Measurements from ENCODE around the gene KRT5. TPM values are rescaled to one million over a fixed set of nuclear protein-coding genes. Genes with fewer than 3 reads are reported as not detected.

KRT5 gene
- total RNA-seq, 1 donor from 2014 or later = 13.0 TPM

- no peaks in the 10 kb centered on the region for H3K4me1 Mint-ChIP-seq (ENCODE audit: unreplicated experiment)
- DNase-seq (ENCODE audit: extremely low spot score, unreplicated experiment) = peak; percentile 15
- TF ChIP-seq, protein P1, sequence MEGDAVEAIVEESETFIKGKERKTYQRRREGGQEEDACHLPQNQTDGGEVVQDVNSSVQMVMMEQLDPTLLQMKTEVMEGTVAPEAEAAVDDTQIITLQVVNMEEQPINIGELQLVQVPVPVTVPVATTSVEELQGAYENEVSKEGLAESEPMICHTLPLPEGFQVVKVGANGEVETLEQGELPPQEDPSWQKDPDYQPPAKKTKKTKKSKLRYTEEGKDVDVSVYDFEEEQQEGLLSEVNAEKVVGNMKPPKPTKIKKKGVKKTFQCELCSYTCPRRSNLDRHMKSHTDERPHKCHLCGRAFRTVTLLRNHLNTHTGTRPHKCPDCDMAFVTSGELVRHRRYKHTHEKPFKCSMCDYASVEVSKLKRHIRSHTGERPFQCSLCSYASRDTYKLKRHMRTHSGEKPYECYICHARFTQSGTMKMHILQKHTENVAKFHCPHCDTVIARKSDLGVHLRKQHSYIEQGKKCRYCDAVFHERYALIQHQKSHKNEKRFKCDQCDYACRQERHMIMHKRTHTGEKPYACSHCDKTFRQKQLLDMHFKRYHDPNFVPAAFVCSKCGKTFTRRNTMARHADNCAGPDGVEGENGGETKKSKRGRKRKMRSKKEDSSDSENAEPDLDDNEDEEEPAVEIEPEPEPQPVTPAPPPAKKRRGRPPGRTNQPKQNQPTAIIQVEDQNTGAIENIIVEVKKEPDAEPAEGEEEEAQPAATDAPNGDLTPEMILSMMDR (conservative IDR thresholded peaks at IDR 0.05) = no peak
Observed at GRCh38 chr12:52524241-52524897, 4.2 kb upstream of the KRT5 start.

DNA sequence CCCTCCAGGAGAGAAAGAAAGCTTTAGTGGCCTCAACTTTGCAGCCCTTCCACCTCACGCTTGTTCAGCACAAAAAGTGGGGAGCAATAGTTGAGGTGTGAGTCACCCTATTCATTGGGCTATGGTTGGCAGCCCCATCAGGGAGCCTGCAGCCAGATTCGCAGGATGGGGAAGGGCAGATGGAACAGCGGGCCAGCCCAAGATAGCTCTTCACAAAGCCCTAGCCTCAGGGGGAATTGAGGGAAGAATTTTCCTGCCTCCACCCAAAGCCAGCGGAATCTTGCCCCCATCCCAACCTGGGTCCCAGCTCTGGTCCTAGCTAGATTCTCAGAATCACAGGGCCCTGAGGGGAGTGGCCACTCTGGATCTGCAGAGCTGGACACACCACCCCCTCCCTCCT, 3.6 kb upstream of the KRT5 start:
- H3K9me3 Mint-ChIP-seq = no peaks in the 10 kb centered on the region
- no peaks in the 10 kb centered on the region for H3K4me1 Mint-ChIP-seq (ENCODE audit: unreplicated experiment)
- H3K27ac Mint-ChIP-seq = no peak overlapping the region
- no peak overlapping the region for H3K4me3 Mint-ChIP-seq
- H3K36me3 Mint-ChIP-seq = no peaks in the 10 kb centered on the region
- peaks cover 9% of the 10 kb centered on the region for H3K27me3 Mint-ChIP-seq
- TF ChIP-seq, protein P1 (conservative IDR thresholded peaks at IDR 0.05) = no peak
- DNase-seq (ENCODE audit: extremely low spot score, unreplicated experiment) = peak; percentile 52

More at GRCh38 chr12:52524241-52524897, 4.2 kb upstream of the KRT5 start:
- no peaks in the 10 kb centered on the region for H3K36me3 Mint-ChIP-seq
- H3K4me3 Mint-ChIP-seq = no peak overlapping the region
- H3K9me3 Mint-ChIP-seq = no peaks in the 10 kb centered on the region
- H3K27ac Mint-ChIP-seq = no peak overlapping the region
- peaks cover 4% of the 10 kb centered on the region for H3K27me3 Mint-ChIP-seq

DNA sequence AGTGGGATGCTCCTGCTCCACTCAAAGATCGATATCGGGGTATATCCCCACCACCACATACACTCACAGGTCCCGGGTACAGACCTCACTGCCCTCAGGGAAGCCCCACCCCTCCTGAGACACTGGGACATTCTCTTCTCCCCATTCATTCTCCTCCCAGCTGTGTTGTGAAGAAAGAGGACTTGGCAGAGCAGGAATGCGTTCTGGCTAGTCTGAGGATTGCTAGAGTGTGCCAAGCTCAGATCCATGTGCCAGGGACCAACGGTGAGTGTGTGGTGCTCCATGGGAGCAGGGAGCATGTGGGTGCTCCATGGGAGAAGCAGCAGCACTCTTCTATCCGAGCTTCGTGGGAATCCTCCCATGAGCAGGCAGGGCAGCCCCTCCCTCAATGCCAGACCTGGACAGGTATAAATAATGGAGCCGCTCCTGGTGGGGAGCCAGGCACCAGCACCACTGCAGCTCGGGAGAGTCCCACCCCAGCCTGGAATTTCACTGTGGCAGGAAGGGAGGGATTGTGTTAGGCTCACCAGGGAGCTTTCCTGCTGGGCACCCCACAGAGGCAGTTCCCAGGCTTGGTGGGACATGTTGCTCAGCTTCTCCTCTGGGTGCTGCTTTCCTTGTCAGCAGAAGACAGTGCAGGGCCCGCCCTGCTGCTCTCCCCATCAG, 2.3 kb upstream of the KRT5 start:
- H3K4me3 Mint-ChIP-seq = no peak overlapping the region
- peaks cover 9% of the 10 kb centered on the region for H3K27me3 Mint-ChIP-seq
- TF ChIP-seq, protein P1 (conservative IDR thresholded peaks at IDR 0.05) = no peak
- H3K36me3 Mint-ChIP-seq = no peaks in the 10 kb centered on the region
- H3K27ac Mint-ChIP-seq = no peak overlapping the region
- H3K4me1 Mint-ChIP-seq (ENCODE audit: unreplicated experiment) = no peaks in the 10 kb centered on the region
- no peaks in the 10 kb centered on the region for H3K9me3 Mint-ChIP-seq
- DNase-seq (ENCODE audit: extremely low spot score, unreplicated experiment) = peak; percentile 34

DNA sequence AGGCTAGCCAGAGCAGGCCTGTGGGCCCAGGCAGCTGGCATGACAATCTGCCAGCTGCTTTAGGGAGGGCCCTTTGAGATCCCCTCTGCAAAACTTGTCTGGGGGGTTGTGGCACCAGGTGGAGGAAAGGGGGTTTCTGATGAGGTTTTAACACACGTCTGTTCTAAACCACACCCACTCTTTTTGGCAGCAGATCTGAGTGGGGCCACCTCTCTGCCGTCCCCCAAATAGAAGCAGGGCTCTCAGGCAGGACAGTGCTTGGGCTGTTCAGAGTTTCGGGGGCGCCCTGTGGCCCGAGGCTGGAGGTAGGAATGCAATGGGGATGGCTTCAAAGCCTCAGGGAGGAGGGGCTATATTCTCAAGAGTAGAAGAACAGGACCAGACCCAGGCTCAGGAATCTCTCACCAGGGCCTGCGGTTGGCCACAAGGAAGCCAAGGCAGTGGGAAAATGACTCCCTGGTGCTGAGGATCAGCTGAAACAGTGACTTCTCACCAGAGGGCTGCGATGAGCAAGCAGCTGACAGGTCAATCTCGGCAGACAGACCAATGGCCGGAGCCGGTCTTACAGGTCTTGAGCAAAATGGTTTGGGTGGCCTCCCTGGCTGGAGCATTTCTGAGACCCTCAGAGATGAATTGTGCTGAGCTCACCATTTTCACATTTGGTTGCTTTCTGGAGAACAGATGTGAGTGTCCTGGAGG, 1.5 kb upstream of the KRT5 start:
- H3K4me3 Mint-ChIP-seq = no peak overlapping the region
- peaks cover 9% of the 10 kb centered on the region for H3K27me3 Mint-ChIP-seq
- H3K27ac Mint-ChIP-seq = no peak overlapping the region
- H3K36me3 Mint-ChIP-seq = no peaks in the 10 kb centered on the region
- TF ChIP-seq, protein P1 (conservative IDR thresholded peaks at IDR 0.05) = no peak
- no peaks in the 10 kb centered on the region for H3K9me3 Mint-ChIP-seq
- peak; percentile 58 for DNase-seq (ENCODE audit: extremely low spot score, unreplicated experiment)
- H3K4me1 Mint-ChIP-seq (ENCODE audit: unreplicated experiment) = no peaks in the 10 kb centered on the region

DNA sequence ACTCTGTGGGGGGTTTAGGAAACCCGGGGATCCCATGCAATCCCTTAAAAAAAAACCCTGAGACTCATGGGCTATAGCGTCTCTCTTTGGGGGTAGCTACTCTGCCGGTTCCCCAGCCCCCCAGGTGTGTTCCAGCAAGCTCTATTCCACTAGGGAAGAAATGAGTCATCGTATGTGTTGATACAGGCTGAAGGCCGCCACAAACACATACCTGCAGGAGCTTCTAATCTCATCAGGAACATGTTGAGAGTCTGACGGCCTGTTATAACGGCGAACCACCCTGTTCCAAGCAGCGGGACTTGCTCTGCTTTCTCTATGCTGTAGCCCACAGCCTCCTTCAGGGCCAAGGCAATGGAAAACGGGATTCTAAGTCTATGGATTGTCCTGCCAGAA, 977 bp upstream of the KRT5 start:
- Mint-ChIP-seq H3K36me3 (no peaks in the 10 kb centered on the region), H3K9me3 (no peaks in the 10 kb centered on the region), H3K27me3 (peaks cover 9% of the 10 kb centered on the region), H3K27ac (no peak overlapping the region), H3K4me3 (no peak overlapping the region), H3K4me1 (ENCODE audit: unreplicated experiment) (no peaks in the 10 kb centered on the region)
- peak; percentile 48 for DNase-seq (ENCODE audit: extremely low spot score, unreplicated experiment)
- TF ChIP-seq, protein P1 (conservative IDR thresholded peaks at IDR 0.05) = no peak

Data from type B pancreatic cell (in vitro differentiated cells).